Measurements from ENCODE around the gene RTBDN.

The RTBDN gene

DNA sequence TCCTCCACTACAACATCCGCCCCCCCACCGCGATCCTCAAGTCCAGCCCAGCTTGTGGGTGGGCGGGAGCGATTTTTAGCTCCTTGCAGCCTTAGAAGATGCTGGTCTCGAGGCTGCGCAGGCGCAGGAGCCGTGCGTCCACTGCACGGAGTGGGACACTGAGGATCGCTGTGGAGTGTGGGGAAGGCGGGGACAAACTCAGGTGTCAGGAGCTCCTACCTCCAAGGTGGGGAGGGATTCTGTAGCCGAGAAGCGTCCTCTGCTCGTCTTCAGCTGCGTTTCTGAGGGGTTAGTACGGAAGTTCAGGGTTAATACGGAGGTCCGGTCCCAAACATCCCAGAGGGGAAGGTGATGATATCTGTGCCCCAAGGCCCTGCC lies at the start of gene RTBDN:
Gene RTBDN, minus strand, starts transcription at position 14 of the 378 bp plus-strand sequence. CDS start 4,600 bp downstream, outside the sequence.
- DNase-seq = peak in 26 of 56 donors; percentile 7 to 70 (median 42)

DNA sequence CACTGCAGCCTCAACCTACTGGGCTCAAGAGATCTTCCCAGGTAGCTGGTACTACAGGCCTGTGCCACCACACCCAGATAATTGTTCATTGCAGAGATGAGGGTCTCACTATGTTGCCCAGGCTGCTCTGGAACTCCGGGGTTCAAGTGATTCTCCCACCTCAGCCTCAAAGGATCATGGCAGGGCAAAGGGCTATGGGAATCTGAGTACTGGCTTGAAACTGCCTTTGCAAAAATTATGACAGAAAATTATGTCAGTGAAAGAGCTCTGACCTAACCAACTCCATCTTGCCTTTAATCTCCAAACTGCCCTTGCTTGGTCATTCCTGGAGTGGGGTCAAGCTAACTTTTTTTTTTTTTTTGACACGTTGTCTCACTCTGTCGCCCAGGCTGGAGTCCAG lies 48.2 kb upstream of the RTBDN start:
- DNase-seq = no peak

DNA sequence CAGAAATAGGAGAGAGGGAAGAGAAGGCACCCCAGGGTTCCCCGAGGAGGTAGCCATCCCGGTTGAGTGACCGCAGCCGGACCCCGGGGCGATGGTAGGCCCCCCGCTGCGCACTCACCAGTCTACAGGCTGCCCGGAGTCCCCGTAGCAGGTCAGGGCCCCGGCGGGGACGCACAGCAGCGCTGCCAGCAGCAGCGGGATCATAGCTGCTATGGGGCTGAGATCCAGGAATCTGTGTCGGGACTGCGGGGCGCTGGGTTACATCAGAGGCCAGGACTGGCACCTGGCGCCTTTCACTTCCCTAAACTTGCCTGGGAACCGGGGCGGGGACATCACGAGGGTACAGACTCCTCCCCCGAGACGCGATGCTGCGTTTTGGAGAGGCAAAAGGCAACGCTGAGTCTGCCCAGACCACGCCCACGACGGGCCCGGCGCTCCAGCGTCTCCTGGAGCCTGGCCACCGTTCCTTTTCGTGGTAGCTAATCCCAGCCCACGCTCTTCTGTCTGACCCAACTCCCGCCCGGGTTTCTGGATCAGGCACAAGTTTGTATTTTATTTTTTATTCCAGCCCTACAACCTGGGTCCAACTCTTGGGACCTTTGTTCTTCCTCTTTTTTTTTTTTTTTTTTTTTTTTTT lies 46.9 kb upstream of the RTBDN start, which contains the start of gene DNASE2:
Gene DNASE2, minus strand, starts transcription at position 278 of the 637 bp plus-strand sequence. Its CDS starts 74 bp downstream, at position 204.
- peak; percentile 13 to 95 (median 77) for DNase-seq

DNA sequence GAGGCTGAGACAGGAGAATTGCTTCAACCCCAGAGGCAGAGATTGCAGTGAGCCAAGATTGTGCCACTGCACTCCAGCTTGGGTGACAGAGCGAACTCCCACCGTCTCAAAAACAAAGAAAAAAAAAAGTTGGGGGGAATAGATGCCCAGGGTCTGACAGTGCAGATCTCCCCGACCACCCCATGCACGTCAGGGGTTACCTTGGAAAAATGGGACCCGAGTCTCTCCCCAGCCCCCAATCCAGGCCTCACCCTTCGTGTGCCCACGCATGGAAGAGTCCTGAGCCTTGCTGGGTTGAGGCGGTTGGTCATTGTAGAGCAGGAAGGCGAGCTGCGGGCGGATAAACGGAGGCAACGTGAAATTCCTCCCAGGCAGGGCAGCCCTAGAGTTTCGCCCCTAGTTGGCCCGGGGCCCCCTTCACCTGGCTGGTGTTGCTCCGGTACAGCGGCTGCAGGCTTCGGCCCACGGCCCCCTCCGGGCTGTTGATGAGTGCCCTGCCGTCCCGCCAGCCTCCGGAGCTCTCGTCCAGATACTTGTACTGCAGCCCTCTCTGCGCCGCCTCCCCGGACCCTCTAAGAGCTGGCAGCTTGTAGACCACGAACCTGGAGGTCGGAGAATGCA lies 46.3 kb upstream of the RTBDN start:
- DNase-seq = peak in 19 of 56 donors; percentile 9 to 52 (median 31)

DNA sequence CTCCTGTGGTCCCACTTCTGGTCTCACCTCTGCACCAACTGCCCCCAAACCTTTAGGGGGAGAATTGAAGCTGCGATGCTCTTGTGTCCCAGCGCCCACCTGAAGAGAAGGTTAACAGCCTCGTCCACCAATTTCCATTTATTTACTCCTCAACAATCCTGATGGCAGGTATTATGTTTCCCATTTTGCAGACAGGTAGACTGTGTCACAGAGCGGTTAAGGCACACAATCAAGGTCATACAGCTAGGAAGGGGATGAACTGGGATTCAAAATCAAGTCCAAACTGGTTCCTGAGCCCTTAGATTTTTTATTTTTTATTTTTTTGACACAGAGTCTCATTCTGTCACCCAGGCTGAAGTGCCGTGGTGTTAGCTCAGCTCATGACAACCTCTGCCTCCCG lies 40.7 kb upstream of the RTBDN start:
- DNase-seq = no peak

DNA sequence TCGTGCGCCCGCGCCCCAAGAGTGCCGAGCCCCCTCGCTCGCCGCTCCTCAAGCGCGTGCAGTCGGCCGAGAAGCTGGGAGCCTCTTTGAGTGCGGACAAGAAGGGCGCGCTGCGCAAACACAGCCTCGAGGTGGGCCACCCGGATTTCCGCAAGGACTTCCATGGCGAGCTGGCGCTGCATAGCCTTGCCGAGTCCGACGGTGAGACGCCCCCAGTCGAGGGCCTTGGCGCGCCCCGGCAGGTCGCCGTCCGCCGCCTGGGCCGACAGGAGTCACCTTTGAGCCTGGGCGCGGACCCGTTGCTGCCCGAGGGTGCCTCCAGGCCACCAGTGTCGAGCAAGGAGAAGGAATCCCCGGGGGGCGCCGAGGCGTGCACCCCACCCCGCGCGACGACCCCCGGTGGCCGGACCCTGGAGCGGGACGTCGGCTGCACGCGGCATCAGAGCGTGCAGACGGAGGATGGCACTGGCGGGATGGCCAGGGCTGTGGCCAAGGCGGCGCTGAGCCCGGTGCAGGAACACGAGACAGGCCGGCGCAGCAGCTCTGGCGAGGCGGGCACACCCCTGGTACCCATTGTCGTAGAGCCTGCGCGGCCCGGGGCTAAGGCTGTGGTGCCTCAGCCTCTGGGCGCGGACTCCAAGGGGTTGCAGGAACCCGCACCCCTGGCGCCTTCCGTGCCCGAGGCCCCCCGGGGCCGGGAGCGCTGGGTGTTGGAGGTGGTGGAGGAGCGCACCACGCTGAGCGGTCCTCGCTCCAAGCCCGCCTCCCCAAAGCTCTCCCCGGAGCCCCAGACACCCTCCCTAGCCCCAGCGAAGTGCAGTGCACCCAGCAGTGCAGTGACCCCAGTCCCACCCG lies 39.7 kb upstream of the RTBDN start:
- DNase-seq = no peak

DNA sequence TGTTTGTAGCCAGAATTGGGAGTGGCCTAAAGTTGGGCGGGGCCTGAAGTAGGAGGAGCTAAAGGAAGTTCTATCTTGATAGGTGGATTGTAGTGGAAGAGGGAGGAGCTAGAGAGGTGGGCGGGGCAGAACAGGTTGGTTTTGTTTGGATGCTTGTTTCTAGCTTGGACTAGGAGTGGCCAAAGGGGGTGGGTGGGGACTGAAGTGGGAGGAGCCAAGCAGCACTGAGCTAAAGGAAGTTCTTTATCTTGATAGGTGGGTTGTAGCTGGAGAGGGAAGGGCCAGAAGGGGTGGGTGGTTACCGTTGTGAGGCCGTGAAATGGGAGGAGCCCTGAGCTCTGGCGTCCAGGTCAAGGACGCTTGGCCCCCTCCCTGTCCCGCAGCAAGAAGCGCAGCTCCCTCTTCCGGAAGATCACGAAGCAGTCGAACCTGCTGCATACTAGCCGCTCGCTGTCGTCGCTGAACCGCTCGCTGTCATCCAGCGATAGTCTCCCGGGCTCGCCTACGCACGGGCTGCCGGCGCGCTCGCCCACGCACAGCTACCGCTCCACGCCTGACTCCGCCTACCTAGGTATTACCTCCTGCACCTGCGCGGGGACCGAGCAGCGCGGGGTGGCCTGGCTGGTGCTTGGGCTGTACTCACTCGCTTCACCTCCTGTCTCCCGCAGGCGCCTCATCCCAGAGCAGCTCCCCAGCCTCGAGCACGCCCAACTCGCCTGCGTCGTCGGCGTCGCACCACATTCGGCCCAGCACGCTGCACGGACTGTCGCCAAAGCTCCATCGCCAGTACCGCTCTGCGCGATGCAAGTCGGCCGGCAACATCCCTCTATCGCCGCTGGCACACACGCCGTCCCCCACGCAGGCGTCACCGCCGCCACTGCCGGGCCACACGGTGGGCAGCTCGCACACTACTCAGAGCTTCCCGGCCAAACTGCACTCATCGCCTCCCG lies 38.8 kb upstream of the RTBDN start:
- peak in 7 of 56 donors; percentile 8 to 68 (median 32) for DNase-seq

DNA sequence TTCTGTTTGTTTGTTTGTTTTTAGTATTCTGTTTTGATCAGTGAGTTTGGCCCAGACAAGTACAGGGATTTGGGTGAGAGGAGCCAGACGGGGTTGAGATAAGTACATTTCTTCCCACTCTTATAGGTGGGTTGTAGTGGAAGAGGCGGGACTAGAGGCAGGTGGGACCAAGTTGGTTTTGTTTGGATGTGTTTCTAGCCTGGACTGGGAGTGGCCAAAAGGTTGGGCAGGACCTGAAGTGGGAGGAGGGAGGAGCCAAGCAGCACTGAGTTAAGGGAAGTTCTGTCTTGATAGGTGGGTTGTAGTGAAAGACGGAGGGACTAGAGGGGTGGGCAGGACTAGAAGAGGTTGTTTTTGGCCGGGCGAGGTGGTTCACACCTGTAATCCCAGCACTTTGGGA lies 37.9 kb upstream of the RTBDN start:
- DNase-seq = no peak

DNA sequence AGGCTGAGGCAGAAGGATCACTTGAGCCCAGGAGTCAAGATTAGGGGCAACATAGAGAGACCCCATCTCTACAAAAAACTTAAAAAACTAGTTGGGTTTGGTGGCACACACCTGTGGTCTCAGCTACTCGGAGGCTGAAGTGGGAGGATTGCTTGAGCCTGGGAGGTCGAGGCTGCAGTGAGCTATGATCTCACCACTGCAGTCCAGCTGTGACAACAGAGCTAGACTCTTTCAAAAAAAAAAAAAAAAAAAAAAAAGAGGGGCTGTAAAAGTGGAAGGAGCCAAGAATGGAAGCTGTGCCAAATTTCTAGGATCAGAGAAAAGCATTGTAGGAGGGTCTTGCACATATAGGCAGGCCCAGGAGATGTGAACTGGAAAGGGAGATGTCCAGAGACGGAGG lies 37.3 kb upstream of the RTBDN start:
- no peak for DNase-seq

DNA sequence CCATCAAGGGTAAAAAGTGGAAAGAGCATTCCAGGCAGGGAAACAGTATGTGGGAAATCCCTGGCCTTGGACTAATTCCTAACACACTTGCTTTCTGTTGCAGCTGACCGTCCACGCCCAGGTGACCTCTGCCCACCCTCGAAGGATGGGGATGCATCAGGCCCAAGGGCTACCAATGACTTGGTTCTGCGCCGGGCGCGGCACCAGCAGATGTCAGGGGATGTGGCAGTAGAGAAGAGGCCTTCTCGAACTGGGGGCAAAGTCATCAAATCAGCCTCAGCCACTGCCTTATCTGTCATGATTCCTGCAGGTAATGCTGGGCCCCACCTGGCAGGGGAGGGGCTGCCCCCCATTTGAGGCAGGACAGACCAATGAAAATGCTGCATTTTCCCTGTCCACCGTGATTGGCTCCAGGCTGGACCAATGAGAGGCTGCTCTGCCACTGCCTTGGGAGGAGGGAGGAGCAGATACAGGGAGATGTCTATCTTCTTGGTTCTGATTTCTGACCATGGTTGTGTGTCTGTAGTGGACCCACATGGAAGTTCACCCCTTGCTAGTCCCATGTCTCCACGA lies 34.2 kb upstream of the RTBDN start:
- DNase-seq = no peak

DNA sequence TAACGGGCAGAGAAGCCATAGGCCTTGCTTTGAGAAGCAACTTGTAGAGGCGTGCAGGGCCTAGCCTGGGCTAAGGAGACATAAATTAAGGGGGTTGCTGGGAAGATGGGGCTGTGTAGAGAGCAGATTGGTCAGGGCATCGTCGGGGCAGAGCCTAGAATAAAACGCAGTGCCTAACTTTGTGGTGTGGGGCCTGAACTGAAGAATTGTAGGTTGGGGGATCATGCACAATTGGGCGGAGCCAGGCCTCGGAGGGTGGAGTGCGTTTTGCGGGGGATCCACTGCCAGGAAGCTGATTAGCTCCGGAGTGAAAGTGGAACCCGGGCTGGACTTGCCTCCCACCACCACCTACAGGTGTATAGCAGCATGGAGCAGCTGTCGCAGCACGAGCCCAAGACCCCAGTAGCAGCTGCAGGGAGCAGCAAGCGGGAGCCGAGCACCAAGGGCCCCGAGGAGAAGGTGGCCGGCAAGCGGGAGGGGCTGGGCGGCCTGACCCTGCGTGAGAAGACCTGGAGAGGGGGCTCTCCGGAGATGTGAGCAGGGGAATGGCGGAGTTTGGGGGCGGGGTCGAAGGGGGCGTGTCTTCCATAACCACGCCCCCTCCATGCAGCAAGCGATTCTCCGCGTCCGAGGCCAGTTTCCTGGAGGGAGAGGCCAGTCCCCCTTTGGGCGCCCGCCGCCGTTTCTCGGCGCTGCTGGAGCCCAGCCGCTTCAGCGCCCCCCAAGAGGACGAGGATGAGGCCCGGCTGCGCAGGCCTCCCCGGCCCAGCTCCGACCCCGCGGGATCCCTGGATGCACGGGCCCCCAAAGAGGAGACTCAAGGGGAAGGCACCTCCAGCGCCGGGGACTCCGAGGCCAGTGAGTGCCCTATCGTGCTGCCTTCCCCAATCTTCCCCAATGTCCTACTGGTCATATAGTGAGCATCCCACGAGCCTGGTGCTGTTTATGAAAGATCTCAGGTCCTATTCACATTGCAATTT lies 33.0 kb upstream of the RTBDN start:
- DNase-seq = peak in 13 of 56 donors; percentile 2 to 49 (median 22)

DNA sequence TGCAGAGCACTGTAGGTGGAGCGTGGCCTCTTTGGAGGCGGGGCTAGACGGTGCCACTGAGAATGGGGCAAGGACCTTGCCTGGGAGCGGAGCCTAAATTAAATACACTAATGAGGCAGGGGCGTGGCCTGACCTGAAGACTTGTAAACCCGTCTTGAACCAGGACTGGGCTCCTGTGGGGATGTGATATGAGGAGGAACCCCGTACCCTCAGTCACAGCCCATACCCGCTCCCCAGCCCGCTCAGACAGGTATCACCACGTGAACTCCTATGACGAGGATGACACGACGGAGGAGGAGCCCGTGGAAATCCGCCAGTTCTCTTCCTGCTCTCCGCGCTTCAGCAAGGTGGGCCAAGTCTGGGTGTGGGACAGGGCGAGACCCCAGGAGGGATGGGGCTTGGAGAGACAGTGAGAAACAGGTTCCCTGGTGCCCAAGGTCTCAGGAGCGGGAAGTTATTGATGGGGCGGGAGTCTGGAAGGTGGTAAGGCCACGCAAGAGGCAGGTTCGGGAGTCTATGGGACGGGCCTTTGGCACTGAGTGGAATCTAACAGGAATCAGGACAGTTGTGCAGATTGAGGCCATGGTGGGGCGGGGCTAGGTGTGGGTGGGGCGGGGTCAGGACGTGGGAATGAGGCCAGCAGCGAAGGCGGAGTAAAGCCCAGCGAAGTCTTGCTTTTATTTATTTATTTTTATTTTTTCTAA lies 32.2 kb upstream of the RTBDN start:
- DNase-seq = no peak

DNA sequence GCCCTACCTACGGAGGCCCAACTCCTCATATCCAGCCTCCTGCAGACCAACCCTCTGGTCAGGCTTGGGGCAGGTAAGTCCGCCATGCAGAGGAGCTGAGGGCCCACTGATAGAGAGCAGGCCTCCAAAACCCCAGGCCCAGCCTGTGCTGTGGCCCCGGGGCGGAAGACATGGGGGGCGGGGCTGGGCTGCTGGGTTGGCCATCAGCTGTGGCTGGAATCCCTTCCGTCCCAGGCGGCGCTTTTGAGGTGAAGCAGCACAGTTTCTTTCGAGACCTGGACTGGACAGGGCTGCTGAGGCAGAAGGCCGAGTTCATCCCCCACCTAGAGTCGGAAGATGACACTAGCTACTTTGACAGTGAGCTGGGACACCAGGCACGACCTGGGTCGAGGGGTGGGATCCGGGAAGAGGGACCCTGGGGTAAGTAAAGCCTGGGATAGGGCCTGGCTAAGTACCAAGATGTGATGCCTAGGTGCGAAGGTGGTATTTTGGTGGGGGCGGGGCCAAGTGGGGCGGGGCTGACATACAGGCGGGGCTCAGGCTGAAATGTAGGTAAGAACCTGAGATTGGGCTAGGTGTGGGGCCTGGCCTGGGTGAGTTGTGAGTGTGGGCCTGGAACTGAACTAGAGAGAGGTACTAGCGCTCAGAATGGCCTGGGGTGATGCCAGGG lies 31.5 kb upstream of the RTBDN start:
- no peak for DNase-seq

DNA sequence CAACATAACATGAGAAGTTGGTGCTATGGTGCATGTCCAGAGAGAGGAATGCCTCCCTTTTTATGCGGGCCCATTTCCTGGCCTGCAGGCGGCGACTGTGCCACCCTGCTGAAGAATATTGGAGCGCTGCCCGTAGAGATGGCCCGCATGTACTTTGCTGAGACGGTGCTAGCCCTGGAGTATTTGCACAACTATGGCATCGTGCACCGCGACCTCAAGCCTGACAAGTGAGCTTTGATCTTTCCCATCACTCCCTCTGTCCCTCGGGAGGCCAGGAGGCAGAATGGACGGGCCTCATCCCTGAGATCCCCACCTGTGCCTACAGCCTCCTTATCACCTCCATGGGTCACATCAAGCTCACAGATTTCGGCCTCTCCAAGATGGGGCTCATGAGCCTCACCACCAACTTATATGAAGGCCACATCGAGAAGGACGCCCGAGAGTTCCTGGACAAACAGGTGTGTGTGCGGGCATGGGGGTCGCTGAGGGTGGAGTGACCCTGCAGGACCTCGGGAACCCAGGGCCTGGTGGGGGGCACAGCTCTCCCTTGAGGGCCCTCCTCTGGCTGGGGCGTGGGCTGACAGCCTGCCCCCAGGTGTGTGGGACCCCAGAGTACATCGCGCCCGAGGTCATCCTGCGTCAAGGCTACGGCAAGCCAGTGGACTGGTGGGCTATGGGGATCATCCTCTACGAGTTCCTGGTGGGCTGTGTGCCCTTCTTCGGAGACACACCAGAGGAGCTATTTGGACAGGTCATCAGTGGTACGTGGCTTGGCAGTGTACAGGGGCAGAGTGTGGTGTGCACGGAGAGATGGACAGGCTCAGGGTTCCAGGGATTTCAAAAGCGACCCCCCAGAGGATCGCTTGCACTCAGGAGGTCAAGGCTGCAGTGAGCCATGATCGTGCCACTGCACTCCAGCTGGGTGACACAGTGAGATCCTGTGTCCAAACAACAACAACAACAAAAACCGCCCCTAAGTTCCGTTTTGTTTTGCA lies 30.6 kb upstream of the RTBDN start:
- DNase-seq = no peak

DNA sequence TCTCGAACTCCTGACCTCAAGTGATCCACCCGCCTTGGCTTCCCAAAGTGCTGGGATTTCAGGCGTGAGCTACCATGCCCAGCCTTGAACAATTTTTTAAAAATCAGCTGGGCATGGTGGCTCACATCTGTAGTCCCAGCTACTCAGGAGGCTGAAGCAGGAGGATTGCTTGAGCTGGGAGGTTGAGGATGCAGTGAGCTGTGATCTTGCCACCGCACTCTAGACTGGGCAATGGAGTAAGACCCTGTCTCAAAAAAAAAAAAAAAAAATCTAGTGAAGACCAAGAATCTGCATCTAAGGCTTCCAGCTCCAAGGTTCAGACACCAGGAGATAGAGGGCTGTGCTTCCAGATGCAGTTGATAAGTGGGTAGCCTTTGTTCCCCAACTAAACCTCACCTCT lies 29.8 kb upstream of the RTBDN start:
- no peak for DNase-seq

DNA sequence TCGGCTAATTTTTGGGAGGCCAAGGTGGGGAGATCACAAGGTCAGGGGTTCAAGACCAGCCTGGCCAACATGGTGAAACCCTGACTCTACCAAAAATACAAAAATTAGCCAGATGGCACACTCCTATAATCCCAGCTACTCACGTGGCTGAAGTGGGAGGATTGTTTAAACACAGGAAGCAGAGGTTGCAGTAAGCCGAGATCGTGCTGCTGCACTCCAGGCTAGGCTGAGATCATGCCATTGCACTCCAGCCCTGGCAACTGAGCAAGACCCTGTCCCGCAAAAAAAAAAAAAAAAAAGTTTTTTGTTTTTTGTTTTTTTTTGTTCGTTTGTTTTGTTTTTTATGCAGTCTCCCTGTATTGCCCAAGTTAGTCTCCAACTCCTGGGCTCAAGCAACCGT lies 25.2 kb upstream of the RTBDN start:
- DNase-seq = no peak

All from amygdala (tissue), 56 donors.